Measurements from ENCODE around the gene RALB.

The RALB gene

GRCh38 chr2:120269076-120269744 lies 16.6 kb downstream of the RALB start:
- no peak for DNase-seq

GRCh38 chr2:120269816-120270215 lies 17.2 kb downstream of the RALB start:
- DNase-seq = no peak

- DNase-seq = no peak
Measured at GRCh38 chr2:120271711-120272379, 19.2 kb downstream of the RALB start.

GRCh38 chr2:120272763-120273481 lies 20.3 kb downstream of the RALB start:
- no peak for DNase-seq

- DNase-seq = no peak
Measured at GRCh38 chr2:120275617-120276400, 23.2 kb downstream of the RALB start.

- no peak for DNase-seq
Measured at GRCh38 chr2:120277505-120278205, 25.0 kb downstream of the RALB start.

GRCh38 chr2:120278901-120279300 lies 26.2 kb downstream of the RALB start:
- DNase-seq = no peak

GRCh38 chr2:120279708-120280107 lies 27.1 kb downstream of the RALB start:
- DNase-seq = no peak

- no peak for DNase-seq
Measured at GRCh38 chr2:120283649-120284048, 31.0 kb downstream of the RALB start.

- DNase-seq = no peak
Measured at GRCh38 chr2:120285056-120285455, 32.4 kb downstream of the RALB start.

- peak; percentile 49 for DNase-seq
Measured at GRCh38 chr2:120287183-120288015, 34.7 kb downstream of the RALB start.

- no peak for DNase-seq
Measured at GRCh38 chr2:120288016-120288373, 35.3 kb downstream of the RALB start.

GRCh38 chr2:120289221-120289906 lies 36.7 kb downstream of the RALB start:
- DNase-seq = no peak

GRCh38 chr2:120290737-120291136 lies 38.1 kb downstream of the RALB start:
- DNase-seq = no peak

GRCh38 chr2:120291401-120292311 lies 39.0 kb downstream of the RALB start:
- DNase-seq = no peak

- no peak for DNase-seq
Measured at GRCh38 chr2:120293096-120294007, 40.7 kb downstream of the RALB start.

GRCh38 chr2:120294008-120294340 lies 41.3 kb downstream of the RALB start:
- DNase-seq = no peak

- no peak for DNase-seq
Measured at GRCh38 chr2:120298173-120298835, 45.7 kb downstream of the RALB start.
